Transverse colon (tissue), 3 donors: ENCODE data around the gene KBTBD3.

Experiments
- EP300 ChIP-seq: sonication (generic); formaldehyde crosslinking; IDR thresholded peaks from one replicate; pipeline ENCODE4 v1.6.1; 2017; ENCODE audit warnings: antibody characterized with exemption, low read depth
- TF ChIP-seq, protein P1 (sequence below), 5 experiments: fragments of 200-600 bp in 3 of 5; fragments of 450-650 bp in 2 of 5; sonication (generic) in 3 of 5; IDR thresholded peaks; 1 replicate in 2 of 5; 2 replicates in 3 of 5; pipeline ENCODE4 v1.5.1; 2016 to 2017; ENCODE audit warnings: antibody characterized with exemption in 5 of 5, inconsistent platforms in 3 of 5, mild to moderate bottlenecking in 2 of 5, moderate library complexity in 1 of 5

DNA sequence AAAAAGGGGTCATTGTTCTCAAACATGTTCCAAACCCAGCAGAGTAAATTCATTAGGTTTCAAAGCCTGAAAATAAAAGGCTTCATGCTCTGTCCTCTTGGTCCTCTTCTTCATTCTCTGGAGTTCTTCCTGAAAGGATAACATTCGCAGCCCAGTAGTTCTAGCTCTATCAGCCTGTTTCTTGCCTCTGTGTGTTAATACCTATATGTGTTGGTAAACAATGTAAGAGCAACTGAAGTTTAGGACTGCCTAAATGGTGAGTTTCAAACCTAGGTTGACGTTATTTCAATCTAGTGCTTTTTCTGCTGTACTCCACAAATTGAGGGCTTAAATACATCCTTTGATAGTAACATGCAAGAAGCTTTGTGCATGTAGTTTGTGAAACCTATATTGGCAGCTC is 9.7 kb upstream of the KBTBD3 start:
- no peak for TF ChIP-seq EP300
- TF ChIP-seq, protein P1, sequence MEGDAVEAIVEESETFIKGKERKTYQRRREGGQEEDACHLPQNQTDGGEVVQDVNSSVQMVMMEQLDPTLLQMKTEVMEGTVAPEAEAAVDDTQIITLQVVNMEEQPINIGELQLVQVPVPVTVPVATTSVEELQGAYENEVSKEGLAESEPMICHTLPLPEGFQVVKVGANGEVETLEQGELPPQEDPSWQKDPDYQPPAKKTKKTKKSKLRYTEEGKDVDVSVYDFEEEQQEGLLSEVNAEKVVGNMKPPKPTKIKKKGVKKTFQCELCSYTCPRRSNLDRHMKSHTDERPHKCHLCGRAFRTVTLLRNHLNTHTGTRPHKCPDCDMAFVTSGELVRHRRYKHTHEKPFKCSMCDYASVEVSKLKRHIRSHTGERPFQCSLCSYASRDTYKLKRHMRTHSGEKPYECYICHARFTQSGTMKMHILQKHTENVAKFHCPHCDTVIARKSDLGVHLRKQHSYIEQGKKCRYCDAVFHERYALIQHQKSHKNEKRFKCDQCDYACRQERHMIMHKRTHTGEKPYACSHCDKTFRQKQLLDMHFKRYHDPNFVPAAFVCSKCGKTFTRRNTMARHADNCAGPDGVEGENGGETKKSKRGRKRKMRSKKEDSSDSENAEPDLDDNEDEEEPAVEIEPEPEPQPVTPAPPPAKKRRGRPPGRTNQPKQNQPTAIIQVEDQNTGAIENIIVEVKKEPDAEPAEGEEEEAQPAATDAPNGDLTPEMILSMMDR (IDR thresholded peaks at IDR 0.05): no peak
